Activated CD8-positive, alpha-beta memory T cell treated with anti-CD3 and anti-CD28 coated beads for 1 hour (primary cell): ENCODE results near the gene TNXB.
A peak's percentile ranks its signal among the peaks of the same experiment; 100 is the strongest.

Experiments
- DNase-seq, 2 donors: peaks; one replicate each; pipeline ENCODE4 v3.0.0-alpha.2; 2020; ENCODE audit warnings: low read depth in 1 of 2; ENCODE audit errors: extremely low read depth in 1 of 2

Gene TNXB

GRCh38 chr6:32087574-32088486 lies 21.3 kb downstream of the TNXB start:
- peak; percentile 19 to 60 for DNase-seq

GRCh38 chr6:32086661-32087573 lies 22.2 kb downstream of the TNXB start:
- DNase-seq: no peak

GRCh38 chr6:32085759-32086459 lies 23.2 kb downstream of the TNXB start:
- DNase-seq: no peak

- DNase-seq: no peak
These were observed 24.4 kb downstream of the TNXB start for GRCh38 chr6:32084780-32085179.

- no peak for DNase-seq
These were observed 25.0 kb downstream of the TNXB start for GRCh38 chr6:32083812-32084768.

- no peak for DNase-seq
These were observed 26.2 kb downstream of the TNXB start for GRCh38 chr6:32082935-32083334.

- no peak for DNase-seq
These were observed 26.7 kb downstream of the TNXB start for GRCh38 chr6:32082478-32082877.

- DNase-seq: no peak
These were observed 27.8 kb downstream of the TNXB start for GRCh38 chr6:32081168-32081990.

- no peak for DNase-seq
These were observed 29.4 kb downstream of the TNXB start for GRCh38 chr6:32079566-32080290.

- no peak for DNase-seq
These were observed 32.8 kb downstream of the TNXB start for GRCh38 chr6:32076321-32076809.

- no peak for DNase-seq
These were observed 33.4 kb downstream of the TNXB start for GRCh38 chr6:32075781-32076180.

GRCh38 chr6:32074996-32075532 lies 34.1 kb downstream of the TNXB start:
- DNase-seq: no peak

GRCh38 chr6:32073613-32074012 lies 35.5 kb downstream of the TNXB start:
- no peak for DNase-seq

GRCh38 chr6:32073101-32073500 lies 36.0 kb downstream of the TNXB start:
- no peak for DNase-seq

- DNase-seq: no peak
These were observed 38.2 kb downstream of the TNXB start for GRCh38 chr6:32070814-32071543.

- no peak for DNase-seq
These were observed 39.1 kb downstream of the TNXB start for GRCh38 chr6:32069878-32070515.

- DNase-seq: no peak
These were observed 39.7 kb downstream of the TNXB start for GRCh38 chr6:32069460-32069859.
